HG03521 (cell line): ENCODE measurements around the gene FBXL4.
A peak's percentile ranks its signal among the peaks of the same experiment; 100 is the strongest.

Source experiments
- ATAC-seq: cut with Tn5 transposase; IDR thresholded peaks from one replicate; pipeline ENCODE4 v1.9.1; 2021; ENCODE audit warnings: mild to moderate bottlenecking, moderate library complexity; ENCODE audit not compliant: unreplicated experiment

Gene FBXL4

DNA sequence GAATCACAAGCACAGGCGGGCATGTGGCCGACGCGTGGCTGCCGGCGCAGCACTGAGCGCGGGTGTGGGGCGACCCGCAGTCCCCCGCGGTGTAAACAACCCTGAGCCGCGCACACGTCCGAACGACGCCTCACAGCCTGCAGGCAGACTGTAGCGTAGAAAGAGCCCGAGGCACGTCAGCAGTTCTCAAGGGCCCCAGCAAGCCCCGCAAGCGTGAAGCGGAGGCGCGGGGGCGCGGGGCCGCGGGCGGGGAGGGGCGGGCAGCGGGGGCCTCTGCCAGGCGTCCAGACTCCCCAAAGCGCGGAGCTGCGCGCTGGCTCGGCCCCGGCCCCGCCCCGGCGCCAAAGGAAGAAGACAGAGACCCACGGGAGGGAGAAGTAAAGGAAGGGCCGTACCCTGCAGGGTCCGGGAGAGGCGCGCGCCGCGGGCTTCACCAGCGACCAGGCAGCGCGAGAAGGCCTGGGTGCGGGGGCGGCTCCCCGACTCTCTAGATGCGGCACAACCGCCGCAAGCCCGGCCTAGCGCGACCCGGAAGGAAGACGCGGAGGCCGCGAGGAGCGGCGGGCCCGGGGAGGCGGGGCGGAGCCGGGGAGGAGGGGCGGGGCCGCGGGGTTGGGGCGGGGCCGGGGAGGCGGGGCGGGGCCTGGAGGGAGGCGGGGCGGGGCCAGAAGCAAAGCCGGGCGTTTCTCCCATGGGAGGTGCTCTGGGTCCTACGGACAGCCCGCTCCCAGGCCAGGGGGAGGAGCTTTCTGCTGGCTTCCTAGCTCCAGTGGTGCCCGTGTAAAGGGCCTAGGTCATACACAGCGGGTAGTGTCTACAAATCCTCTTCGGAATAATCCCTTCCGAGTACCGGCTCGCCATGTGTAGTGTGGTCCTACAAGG, at the start of gene FBXL4:
Gene FBXL4, minus strand, starts transcription at position 536 of the 882 bp plus-strand sequence. CDS start 20,958 bp downstream, outside the sequence.
- ATAC-seq = peak; percentile 81

DNA sequence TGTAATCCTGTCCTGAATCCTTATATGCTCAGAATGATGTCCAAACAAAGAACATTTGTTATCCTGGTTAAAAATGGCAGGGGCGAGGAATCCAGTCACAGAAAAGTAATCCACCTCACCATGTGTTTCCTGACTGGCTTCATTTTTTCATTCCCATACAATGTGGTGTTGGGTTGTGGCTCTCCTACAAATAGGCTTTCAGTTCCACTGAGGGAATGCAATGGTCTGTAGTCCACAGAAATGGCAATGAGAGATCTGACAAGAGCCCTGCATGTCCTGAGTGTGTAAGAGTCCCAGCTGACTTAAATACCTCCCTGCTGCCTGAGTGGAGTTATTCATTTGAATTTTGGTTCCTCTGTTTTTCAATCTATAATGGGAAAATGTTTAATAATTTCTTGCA, 47.4 kb upstream of the FBXL4 start:
- ATAC-seq = no peak

DNA sequence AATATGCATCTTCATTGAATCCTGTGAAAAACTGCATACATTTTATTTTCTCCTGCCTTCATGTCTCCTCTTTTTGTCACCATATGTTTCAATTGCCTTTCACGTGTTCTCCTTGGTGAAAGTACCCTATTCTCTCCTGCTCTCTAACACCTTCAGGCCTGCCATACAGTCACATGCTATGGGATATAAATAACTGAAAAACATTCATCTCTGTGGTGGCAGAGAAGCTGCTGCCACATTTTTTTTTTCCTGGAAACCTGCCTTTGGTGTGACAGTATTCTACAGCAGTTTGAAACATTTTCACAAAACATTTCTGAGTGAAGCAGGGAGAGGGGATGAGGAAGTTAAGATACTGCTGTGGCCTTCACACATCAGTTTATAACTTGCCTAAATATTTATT, 44.8 kb upstream of the FBXL4 start:
- ATAC-seq = no peak

DNA sequence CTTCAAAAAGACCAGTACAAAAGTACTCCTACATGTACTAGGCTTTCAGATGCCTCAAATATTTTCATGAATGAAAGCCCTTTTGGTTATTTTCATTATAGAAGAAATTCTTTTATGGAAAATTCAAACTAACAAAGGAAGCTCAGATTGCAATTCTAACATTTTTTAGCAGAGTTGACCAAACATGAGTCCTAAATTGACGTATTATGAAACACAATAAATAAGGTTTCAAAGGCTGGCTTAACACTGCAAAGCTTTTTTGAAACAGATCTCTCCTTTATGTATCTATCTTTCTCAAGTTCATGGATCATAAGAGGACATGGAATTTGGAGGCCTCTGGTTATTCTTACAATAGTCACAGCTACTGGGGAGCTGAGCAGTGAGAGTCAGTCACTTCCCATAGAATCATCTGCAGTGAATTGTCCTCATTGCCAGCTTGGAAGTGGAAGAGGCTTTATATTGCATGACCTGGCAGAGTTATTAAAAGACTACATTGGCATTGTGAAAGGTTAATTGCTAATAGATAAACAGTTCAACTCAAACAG, 38.4 kb upstream of the FBXL4 start:
- ATAC-seq = no peak

DNA sequence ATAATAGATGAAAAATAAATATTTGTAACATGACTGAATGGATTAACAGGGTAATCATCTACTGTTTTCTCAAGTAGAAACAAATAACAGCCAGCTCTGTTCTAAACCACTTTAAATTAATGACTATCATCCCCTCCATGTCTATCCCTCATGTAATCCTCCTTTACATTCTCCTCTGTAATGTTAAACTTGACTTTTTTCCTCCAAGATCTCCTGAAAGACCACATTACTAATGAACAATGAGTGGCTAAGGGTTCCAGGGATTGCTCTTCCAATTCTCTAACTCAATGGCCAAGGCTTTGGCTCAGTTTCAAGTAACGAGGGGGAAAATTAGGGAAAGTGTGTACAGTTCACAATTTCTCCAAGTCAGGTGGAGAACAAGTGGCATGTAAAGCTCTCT, 37.6 kb upstream of the FBXL4 start:
- no peak for ATAC-seq

DNA sequence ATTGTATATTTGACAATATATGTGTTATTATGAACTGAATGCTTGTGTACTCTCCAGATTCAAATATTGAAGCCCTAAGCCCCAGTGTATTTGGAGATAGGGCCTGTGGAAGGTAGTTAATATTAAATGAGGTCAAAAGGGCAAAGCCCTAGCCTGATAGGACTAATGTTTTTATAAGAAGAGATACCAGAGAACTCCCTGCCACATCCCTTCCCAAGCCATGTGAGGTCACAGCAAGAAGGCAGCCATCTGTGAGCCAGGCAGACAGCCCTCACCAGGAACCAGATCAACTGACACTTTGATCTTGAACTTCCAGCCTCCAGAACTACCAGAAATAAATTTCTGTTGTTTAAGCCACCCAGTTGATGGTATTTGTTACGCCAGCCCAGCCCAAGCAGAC, 36.4 kb upstream of the FBXL4 start:
- no peak for ATAC-seq

DNA sequence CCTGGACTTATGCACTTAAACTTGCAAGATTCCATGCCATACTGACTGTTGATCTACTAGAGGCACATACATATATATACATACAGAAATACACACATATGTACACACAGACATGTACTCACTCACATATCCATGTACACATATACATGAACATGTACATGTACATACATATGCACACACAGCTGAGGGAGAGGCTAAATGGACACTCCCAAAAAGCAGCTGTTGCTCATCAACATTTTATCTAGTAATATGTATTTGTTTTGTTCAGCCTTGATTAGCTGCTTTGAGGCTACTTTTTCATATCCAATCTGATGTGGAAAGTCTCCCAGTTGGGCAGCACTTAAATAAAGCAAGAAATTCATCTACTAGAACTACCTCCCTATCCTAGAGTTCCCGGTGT, 33.7 kb upstream of the FBXL4 start:
- ATAC-seq = no peak

DNA sequence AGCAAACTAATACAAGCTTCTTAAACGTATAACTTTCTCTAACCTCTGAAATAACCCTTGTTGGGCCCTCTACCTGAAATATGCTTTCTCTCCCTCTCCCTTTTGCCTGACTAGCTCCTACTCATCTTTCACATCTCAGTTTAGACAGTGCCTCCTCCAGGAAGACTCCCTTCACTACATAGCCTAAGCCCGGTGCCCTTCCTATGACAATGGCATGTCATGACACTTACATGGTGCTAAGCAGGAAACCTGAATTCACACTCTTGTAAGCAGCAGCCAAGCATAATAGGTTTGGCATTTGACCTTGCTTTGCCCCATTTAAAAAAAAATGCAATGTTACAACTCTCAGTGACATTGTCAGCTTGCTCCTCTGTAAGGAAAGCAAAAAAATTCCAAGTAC, 33.1 kb upstream of the FBXL4 start:
- no peak for ATAC-seq

DNA sequence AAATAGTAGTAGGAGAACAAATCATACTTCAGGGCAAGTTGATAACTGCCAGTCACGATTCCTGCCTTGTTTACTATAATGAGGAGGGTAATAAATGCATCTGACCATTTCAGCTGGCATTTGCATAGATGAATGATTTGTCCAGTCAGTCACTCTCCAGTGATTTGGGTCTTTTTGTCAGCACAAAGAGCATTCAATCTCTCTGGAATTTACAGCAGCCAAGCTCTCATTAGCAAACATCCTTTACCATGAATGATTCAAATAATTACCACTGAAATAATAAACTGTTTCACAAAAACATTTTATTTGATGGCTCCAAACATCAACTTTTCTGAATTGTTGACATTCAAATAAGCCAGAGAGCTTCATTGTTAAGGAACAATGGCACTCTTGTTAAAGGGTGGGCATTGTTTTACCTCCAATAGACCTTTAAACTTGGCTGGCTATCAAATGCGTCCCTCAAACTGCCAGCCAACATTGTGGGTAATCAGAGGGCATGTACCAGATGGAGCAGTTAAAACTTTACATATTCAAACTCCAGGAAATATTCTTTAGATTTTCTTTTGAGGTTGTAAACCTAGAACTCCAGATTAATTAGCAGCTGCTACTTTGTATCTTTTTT, 30.0 kb upstream of the FBXL4 start:
- ATAC-seq = no peak

DNA sequence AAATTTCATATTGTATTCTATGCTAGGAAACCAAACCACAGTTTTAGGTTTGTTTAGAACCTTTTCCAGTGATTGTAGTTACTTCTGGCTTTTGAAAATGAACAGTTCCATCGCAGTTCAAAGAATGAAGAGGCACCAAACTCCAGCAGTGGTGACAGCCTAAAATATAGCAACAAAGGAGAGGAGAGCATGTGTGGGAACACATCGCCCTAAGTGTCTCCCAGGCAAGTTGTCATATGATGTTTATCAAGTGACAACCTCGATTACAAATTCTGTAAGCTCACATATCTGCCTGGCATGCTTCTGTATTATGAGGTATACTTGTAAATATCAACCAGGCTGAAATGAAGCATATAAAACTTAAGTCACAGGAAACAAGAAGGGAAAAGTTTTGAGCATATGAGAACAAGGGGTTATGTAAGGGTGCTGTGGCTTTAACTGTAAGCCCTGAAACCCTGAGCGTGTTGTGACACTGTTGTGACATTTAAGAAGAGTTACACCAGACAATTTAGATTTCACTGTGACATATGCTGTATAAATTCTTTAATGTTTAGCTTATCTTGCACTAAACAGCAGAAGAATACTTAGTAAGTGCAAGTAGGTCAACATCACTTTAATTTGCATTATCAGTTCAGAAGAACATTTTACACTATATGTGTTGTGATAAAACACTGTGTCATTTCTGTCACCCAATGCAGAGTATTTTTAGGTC, 29.1 kb upstream of the FBXL4 start:
- ATAC-seq = no peak

DNA sequence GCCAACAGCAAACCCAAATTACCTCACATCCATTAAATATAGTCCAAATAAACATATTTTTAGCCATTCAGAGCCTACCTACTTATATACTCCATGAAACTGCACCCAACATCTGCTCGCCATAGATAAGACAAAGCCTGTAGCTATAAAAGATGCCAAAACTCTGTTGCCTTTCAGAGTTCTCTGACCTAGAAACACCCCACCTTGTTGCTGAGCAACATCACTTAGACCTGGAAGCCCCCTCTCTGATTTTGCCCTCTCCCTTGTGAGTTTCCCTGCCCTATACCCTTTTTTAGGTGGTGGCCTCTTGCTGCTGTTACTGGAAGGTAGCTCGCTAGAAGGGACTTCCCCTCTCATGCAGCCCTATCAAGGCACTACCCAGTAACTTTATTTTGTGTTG, 27.7 kb upstream of the FBXL4 start:
- ATAC-seq = no peak

DNA sequence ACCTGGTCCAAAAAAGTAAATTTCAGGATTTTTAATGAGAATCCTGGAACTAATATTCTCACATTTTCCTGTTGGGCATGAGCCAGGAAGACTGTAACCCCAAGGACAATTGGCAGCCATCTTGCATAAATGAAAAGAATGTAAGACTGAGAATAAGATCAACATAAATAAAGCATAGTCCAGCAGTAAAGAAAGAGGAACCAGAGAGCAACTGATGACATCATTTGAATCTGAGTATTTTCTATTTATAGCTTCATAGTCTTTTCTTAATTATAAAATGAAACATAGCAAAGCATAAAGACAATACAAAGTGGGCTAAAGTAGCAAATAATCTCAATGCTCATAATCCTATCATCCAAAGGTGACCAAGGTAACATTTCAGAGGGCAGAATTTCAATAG, 26.6 kb upstream of the FBXL4 start:
- ATAC-seq = no peak

DNA sequence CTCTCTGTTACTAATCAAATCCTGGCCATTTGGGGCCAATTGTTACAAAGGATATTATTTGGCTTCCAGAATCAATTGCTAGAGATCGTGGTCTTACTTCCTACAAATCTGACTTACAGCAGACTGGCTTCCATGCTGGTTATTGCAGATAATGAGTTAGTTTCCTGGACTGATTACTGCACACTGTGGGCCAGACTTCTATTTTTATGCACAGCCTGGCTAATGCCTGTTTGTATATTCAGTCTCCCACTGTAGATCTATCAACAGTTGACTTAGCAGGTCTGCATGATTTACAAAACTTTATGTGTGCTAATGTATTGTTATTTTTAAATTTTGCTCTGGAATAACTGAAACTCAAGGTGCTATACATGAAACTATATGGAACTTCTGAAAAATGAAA, 25.8 kb upstream of the FBXL4 start:
- no peak for ATAC-seq

DNA sequence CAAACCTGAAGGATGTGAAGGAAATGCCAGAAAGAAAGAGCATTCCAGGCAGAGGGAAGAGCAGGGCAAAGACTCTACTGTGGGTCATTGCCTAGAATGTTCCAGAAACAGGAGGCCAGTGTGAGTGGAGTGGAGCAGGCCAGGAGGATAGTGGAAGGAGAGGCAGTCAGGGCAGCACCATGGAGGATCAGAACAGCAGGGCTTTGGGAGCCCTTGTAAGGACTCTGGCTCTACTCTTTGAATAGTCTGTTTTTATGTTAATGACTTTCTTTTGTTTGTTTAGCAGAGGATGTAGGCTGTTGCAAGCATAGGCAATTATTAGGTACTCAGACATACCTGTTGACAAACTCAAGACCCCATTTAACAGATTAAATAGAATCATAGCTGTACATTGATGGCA, 23.6 kb upstream of the FBXL4 start:
- no peak for ATAC-seq

DNA sequence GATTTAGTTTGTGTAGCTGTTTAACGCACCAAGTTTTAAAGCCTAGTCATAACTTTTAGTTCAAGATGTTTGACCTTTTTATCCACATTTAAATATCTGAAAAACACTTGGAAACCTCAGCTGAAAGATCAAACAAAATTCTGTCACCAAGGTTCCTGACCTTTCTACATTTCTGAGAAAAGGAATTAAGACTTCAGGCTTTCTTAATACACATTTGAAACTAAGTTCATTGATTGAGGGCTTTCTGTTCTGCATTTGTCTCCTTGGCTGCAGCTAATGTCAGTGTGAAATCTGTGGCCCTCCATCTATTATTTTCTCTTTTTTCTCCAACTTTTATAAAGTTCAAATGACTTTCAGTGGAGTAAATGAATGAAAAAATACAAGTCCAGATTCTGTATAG, 22.7 kb upstream of the FBXL4 start:
- no peak for ATAC-seq

DNA sequence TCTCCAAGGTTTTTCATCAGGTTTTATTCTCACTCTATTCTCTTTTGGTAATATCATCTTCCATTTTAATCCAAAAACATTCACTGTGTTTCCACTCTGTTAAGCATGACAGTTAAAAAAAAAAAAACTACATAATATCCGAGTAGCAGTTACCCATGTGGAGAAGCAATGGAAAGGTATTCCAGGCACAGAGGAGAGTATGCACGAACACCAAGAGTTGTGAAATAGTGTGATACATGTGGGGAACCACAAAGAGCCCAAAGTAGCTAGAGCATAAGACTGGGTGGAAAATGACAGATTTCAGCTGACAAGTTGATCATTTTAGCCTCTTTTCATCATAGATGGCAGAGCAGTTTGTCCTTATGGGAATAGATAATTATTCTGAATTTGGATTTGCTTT, 19.9 kb upstream of the FBXL4 start:
- ATAC-seq = no peak

DNA sequence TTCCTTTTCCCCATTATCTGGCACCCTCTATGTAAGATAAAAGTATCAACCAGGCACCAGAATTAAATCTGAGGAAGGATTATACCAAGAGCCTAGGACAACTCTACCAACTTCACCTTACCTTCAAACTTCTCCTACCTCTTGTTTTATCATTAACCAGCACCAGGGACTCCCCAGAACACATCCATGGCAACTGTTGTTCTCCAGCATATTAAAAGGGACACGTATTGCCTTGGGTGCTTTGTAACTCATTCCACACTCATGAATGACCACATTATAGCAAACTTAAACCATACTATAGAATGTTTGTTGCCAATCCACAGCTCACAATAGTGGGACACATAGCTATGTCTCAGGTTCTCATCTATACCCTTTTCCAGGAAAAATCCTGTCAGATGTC, 11.9 kb upstream of the FBXL4 start:
- ATAC-seq = no peak

DNA sequence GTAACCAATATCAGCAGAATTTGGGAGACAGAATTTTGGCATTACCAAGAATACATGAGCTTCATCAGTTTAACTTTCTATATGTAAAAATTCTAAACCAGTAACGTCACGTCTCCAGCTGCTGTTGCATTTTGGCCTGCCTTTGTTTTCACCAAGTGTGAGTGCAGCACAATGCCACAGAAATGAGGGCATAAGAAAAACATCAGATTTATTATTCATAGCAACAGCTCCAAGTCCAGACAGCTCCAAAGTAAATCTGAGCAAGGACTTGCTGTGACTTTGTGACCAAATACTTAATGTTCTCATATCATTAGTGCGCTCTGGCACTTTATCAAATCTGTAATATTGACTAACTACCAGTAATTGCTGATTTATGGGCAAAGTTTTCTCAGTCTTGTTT, 11.0 kb upstream of the FBXL4 start:
- ATAC-seq = no peak

DNA sequence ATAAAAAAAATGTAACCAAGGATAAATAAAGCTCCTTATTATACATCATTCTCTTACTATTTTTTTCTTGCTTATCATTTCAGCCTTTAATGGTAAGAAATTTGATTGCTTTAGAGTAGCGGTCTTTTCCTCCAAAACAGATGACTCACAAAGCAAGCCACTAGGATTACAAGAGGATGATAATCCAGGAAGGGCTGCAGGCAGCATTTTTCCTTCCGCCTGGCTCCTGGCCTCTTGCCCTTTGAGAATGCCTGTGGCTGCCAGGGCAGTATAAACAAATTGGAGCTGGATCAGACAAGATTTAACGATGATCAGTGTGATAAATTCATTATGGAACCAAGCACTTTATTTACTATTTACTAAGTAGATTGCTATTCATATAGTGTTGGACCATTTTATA, 9.7 kb upstream of the FBXL4 start:
- ATAC-seq = no peak

DNA sequence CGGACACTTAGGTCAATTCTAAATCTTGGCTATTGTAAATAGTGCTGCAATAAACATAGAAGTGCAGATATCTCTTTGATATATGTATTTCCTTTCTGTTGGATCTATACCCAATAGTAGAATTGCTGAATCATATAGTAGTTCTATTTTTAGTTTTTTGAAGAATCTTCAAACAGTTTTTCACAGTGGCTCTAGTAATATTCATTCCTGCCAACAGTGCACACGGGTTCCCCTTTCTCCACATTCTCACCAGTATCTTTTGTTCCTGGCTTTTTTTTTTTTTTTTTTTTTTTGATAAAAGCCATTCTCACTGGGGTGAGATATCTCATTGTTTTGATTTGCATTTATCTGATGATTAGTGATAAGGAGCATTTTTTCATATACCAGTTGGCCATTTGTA, 1.8 kb upstream of the FBXL4 start:
- no peak for ATAC-seq

DNA sequence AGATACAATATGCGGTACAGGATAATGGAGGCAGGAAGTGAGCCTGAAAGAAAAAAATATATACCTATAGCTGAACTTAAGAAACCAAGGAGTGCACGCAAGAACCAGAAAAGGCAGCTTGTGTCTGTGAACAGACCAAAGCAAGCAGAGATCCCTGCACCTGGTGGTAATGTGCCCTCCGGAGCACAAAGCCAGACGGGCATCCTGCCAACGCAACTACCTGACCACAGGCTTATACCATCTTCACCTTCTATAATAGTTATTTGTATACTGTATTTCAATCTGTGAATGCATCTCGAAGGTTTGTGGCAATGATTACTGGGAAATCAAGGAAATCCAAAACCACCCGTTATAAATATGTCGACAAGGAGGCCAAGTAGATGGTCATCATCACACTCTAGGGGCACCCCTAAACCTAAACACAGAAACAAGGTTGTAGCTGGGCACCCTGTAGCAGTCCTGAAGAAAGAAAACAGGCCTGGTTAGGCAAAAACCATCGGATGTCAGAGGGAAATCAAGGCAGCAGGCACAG, 801 bp downstream of the FBXL4 start:
- ATAC-seq = peak; percentile 23
